T-helper 2 cell treated with Interferon-gamma antibody and Interleukin-4, amounts not matched to agents 5 μg/mL and 100 μg/mL, for 36 hours (primary cell): ENCODE data around the gene ZCCHC17.

Source experiments
- DNase-seq: peaks from one replicate; pipeline ENCODE4 v3.0.0; 2021; ENCODE audit warnings: low spot score
- H3K27ac Mint-ChIP-seq: one replicate; pipeline ENCODE4 v1.8.0; 2021; ENCODE audit warnings: mild to moderate bottlenecking, mixed read lengths
- H3K27me3 Mint-ChIP-seq: one replicate; pipeline ENCODE4 v1.8.0; 2021; ENCODE audit warnings: low read depth, mixed read lengths
- H3K36me3 Mint-ChIP-seq: one replicate; pipeline ENCODE4 v1.8.0; 2021; ENCODE audit warnings: low read depth, mixed read lengths
- H3K4me1 Mint-ChIP-seq: one replicate; pipeline ENCODE4 v1.8.0; 2021; ENCODE audit warnings: low read depth, mixed read lengths
- H3K4me3 Mint-ChIP-seq: one replicate; pipeline ENCODE4 v1.8.0; 2022; ENCODE audit warnings: mild to moderate bottlenecking, moderate library complexity, mixed read lengths
- H3K9me3 Mint-ChIP-seq: one replicate; pipeline ENCODE4 v1.8.0; 2021; ENCODE audit warnings: mixed read lengths

The ZCCHC17 gene

DNA sequence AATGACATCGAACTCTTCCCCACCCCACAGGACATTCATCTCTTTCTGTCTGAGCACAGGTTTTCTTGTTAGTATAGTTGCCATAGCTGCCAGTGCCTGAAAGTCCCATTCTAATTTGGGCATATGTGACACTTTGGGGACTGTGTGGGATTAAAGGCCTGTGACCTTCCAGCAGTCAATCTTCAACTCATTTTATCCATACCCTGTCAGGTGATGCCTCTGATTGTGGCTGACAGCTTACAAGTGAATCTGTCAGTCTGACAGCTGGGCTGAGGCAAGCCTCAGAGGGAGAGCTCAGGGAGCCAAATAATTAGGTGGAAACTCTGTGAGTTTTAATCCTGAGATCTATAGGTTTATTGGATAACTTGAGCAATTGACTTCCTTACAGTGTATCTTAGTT, 29.6 kb downstream of the ZCCHC17 start:
- Mint-ChIP-seq H3K27ac (no peak overlapping the region), H3K9me3 (no peaks in the 10 kb centered on the region), H3K36me3 (no peaks in the 10 kb centered on the region), H3K4me1 (no peaks in the 10 kb centered on the region), H3K4me3 (no peak overlapping the region), H3K27me3 (no peaks in the 10 kb centered on the region)
- DNase-seq: no peak

DNA sequence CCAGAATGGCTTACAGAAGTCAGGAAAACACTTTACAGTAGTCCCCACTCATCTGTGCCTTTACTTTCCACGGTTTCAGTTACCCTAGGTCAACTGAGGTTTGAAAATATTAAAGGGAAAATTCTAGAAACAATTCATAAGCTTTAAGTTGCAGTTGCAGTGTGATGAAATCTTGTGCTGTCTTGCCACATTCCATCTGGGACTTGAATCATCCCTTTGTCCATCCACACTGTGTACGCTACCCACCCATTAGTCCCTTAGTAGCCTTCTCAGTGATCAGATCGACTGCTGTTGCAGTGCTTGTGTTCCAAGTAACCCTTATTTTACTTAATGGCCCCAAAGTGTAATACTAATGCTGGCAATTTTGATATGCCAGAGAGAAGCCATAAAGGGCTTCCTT, 30.5 kb downstream of the ZCCHC17 start:
- no peaks in the 10 kb centered on the region for H3K4me1 Mint-ChIP-seq
- no peak overlapping the region for H3K27ac Mint-ChIP-seq
- H3K36me3 Mint-ChIP-seq: no peaks in the 10 kb centered on the region
- no peak for DNase-seq
- no peaks in the 10 kb centered on the region for H3K27me3 Mint-ChIP-seq
- H3K9me3 Mint-ChIP-seq: no peaks in the 10 kb centered on the region
- no peak overlapping the region for H3K4me3 Mint-ChIP-seq

DNA sequence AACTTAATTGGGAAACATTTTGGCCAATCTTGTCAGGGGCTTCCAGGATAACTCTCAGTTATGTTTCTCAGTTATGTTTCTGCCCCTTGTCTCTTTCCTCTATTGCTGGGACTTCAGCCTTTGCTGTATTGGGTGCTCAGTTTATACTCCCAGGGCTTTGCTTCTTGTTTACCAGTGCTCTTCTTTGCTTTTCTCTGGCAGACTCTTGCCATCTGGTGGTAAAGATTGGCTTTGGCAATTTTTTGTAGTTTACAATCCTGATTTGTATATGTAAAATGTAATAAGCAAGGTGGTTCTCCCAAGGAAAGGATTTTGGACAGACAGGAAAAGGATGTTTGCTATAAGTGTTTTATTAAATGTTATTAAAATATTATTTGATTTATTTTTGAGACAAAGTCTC, 38.2 kb downstream of the ZCCHC17 start:
- H3K27ac Mint-ChIP-seq: no peak overlapping the region
- H3K4me3 Mint-ChIP-seq: no peak overlapping the region
- no peaks in the 10 kb centered on the region for H3K27me3 Mint-ChIP-seq
- H3K9me3 Mint-ChIP-seq: no peaks in the 10 kb centered on the region
- H3K4me1 Mint-ChIP-seq: no peaks in the 10 kb centered on the region
- H3K36me3 Mint-ChIP-seq: peaks cover 6% of the 10 kb centered on the region
- DNase-seq: no peak

- H3K27ac Mint-ChIP-seq: no peak overlapping the region
- peaks cover 6% of the 10 kb centered on the region for H3K36me3 Mint-ChIP-seq
- H3K4me3 Mint-ChIP-seq: no peak overlapping the region
These were observed 40.0 kb downstream of the ZCCHC17 start for GRCh38 chr1:31336687-31337467.

GRCh38 chr1:31344503-31344902, 47.7 kb downstream of the ZCCHC17 start:
- no peaks in the 10 kb centered on the region for H3K4me1 Mint-ChIP-seq
- H3K27ac Mint-ChIP-seq: no peak overlapping the region
- no peak overlapping the region for H3K4me3 Mint-ChIP-seq
- no peak for DNase-seq
- H3K9me3 Mint-ChIP-seq: no peaks in the 10 kb centered on the region
- H3K27me3 Mint-ChIP-seq: no peaks in the 10 kb centered on the region
- H3K36me3 Mint-ChIP-seq: peaks cover 3% of the 10 kb centered on the region

More at GRCh38 chr1:31336687-31337467, 40.0 kb downstream of the ZCCHC17 start:
- Mint-ChIP-seq H3K4me1 (no peaks in the 10 kb centered on the region), H3K9me3 (no peaks in the 10 kb centered on the region), H3K27me3 (no peaks in the 10 kb centered on the region)
- no peak for DNase-seq

DNA sequence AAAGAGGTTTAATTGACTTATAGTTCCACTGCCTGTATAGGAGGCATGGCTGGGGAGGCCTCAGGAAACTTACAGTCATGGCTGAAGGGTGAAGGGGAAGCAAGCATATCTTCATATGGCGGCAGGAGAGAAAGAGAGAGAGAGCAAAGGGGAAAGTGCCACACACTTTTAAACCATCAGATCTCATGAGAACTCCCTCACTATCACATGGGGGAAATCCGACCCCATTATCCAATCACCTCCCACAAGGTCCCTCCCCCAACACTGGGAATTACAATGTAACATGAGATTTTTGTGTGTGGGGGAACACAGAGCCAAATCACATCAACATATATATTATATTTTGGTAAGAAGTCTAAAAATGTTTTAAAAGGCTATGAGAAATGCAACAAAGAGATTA, 48.8 kb downstream of the ZCCHC17 start:
- H3K9me3 Mint-ChIP-seq: no peaks in the 10 kb centered on the region
- H3K4me3 Mint-ChIP-seq: no peak overlapping the region
- no peaks in the 10 kb centered on the region for H3K27me3 Mint-ChIP-seq
- peaks cover 4% of the 10 kb centered on the region for H3K36me3 Mint-ChIP-seq
- no peak overlapping the region for H3K27ac Mint-ChIP-seq
- DNase-seq: no peak
- H3K4me1 Mint-ChIP-seq: no peaks in the 10 kb centered on the region

DNA sequence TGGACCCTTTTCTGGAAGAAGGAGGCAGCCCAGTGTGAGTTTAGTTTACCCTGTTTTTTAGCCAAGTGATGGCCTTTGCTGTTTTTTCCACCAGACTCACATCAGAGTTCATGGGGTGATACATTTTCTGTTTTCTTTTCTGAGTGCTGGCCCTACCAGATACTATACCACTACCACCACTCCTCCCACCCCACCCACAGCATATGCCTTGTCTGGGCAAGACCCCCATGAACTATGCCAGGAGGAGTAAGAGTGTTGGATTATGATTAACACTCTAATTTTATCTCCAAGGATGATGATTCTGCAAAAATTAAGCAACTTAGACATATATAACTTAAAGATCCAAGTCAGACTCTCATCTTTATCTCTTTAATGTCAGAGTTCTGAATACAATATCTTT, 50.0 kb downstream of the ZCCHC17 start:
- DNase-seq: no peak
- peaks cover 5% of the 10 kb centered on the region for H3K36me3 Mint-ChIP-seq
- no peak overlapping the region for H3K27ac Mint-ChIP-seq
- no peaks in the 10 kb centered on the region for H3K9me3 Mint-ChIP-seq
- H3K4me1 Mint-ChIP-seq: no peaks in the 10 kb centered on the region
- H3K27me3 Mint-ChIP-seq: no peaks in the 10 kb centered on the region
- no peak overlapping the region for H3K4me3 Mint-ChIP-seq

GRCh38 chr1:31348449-31348848, 51.6 kb downstream of the ZCCHC17 start:
- no peaks in the 10 kb centered on the region for H3K4me1 Mint-ChIP-seq
- DNase-seq: no peak
- no peak overlapping the region for H3K4me3 Mint-ChIP-seq
- H3K9me3 Mint-ChIP-seq: no peaks in the 10 kb centered on the region
- no peak overlapping the region for H3K27ac Mint-ChIP-seq
- H3K36me3 Mint-ChIP-seq: peaks cover 7% of the 10 kb centered on the region
- H3K27me3 Mint-ChIP-seq: no peaks in the 10 kb centered on the region

DNA sequence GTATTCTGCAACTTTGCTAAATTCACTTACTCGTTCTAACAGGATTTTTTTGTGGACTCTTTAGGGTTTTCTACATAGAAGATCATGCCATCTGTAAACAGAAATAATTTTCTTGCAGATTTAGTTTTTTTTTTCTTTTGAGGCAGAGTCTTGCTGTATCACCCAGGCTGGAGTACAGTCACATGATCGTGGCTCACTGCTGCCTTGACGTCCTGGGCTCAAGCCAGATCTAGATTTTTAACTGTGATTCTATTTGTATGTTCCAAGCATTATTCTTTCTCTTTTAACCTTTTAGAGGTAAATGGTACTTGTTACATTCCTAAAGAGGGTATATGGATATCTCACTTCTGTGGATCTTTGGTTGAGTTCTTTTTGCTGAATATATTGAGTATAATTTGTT, 57.5 kb downstream of the ZCCHC17 start:
- DNase-seq: no peak
- H3K4me1 Mint-ChIP-seq: peaks cover 3% of the 10 kb centered on the region
- no peaks in the 10 kb centered on the region for H3K27me3 Mint-ChIP-seq
- peaks cover 11% of the 10 kb centered on the region for H3K36me3 Mint-ChIP-seq
- H3K4me3 Mint-ChIP-seq: no peak overlapping the region
- no peak overlapping the region for H3K27ac Mint-ChIP-seq
- H3K9me3 Mint-ChIP-seq: no peaks in the 10 kb centered on the region

DNA sequence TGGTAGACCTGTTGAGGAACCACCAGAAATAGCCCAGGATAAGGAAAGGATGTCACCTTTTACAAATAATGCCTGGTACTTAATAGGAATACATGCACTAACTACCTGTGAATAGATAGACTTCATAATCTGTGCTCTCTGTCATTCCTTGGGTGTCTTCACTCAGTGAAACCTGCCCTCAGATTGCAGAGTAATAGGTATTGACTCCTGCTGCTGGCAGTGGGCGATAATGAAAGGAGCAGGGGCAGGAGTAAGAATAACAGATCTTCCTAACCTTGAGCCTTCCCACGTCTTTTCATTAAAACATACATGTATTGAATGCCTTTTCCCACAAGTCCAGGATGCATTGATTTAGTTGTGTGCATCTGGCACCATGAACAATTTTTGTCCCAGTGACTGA, 59.6 kb downstream of the ZCCHC17 start:
- Mint-ChIP-seq H3K4me3 (no peak overlapping the region), H3K27me3 (no peaks in the 10 kb centered on the region), H3K9me3 (no peaks in the 10 kb centered on the region), H3K36me3 (peaks cover 7% of the 10 kb centered on the region), H3K4me1 (peaks cover 3% of the 10 kb centered on the region), H3K27ac (no peak overlapping the region)
- no peak for DNase-seq

GRCh38 chr1:31361607-31362006, 64.8 kb downstream of the ZCCHC17 start:
- Mint-ChIP-seq H3K9me3 (no peaks in the 10 kb centered on the region), H3K4me3 (no peak overlapping the region), H3K27ac (no peak overlapping the region), H3K4me1 (peaks cover 3% of the 10 kb centered on the region), H3K36me3 (peaks cover 10% of the 10 kb centered on the region), H3K27me3 (no peaks in the 10 kb centered on the region)
- no peak for DNase-seq

- Mint-ChIP-seq H3K4me3 (no peak overlapping the region), H3K36me3 (peaks cover 10% of the 10 kb centered on the region), H3K9me3 (no peaks in the 10 kb centered on the region), H3K27ac (no peak overlapping the region), H3K4me1 (peaks cover 3% of the 10 kb centered on the region), H3K27me3 (no peaks in the 10 kb centered on the region)
- DNase-seq: no peak
These were observed 65.2 kb downstream of the ZCCHC17 start for GRCh38 chr1:31362032-31362431.

DNA sequence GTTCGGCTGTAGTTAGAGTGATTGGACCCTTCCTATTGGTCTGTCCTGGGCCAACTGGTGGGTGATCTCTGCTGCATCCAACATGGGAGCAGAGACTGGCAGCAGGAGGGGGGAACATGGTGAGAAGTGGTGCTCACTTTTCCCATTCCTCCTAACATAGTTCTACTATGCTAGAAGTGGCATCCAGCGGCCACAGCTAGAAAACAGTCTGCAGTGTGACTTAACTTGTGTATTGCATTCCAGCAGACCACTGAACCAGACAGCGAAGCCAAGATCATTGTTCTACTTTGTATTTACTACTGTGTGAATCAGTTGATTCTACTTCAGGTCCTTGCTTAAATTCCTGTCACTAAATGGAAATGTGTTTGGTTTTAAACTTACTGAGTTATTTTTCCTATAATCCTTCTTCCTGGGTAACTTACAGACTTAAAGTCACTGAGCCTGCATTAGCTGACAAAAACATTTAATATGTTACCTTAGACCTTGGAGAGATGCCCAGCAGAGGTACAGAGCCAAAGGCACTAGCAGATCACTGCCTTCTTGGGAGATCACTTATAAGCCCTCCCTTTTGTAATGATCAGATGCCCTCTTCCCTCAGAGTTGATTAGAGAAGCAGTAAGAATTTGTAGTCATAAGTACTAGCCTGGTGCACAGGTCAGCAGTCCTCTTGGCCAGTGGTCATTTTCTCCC, 67.9 kb downstream of the ZCCHC17 start:
- Mint-ChIP-seq H3K4me3 (no peak overlapping the region), H3K36me3 (peaks cover 8% of the 10 kb centered on the region), H3K27me3 (no peaks in the 10 kb centered on the region), H3K27ac (no peak overlapping the region), H3K4me1 (no peaks in the 10 kb centered on the region), H3K9me3 (no peaks in the 10 kb centered on the region)
- DNase-seq: no peak

DNA sequence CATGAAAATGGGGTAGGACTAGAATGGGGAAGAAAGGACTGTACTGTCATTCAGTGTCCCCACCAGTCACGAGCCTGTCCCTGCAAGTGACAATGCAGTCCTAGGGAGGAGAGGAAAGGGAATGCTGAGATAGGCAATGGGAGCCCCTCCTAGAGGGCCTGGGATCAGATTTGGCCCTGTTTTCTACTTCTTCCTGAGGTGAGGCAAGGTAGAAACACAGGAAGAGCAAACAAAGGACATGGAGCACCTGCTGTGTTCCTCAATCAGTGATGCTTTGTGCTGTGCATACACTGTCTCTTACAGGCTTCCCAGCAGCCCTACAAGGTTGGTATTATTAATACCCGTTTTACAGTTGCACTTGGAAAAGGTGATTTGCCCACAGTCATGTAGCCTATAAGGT, 70.0 kb downstream of the ZCCHC17 start:
- Mint-ChIP-seq H3K4me1 (no peaks in the 10 kb centered on the region), H3K9me3 (no peaks in the 10 kb centered on the region), H3K27ac (no peak overlapping the region), H3K4me3 (no peak overlapping the region), H3K27me3 (no peaks in the 10 kb centered on the region), H3K36me3 (peaks cover 8% of the 10 kb centered on the region)
- no peak for DNase-seq
